Measurements from ENCODE around the gene KLRG1.

GRCh38 chr12:8956772-8957171, 32.6 kb upstream of the KLRG1 start:
- TF ChIP-seq CTCF (IDR thresholded peaks at IDR 0.05) (no peak), POLR2AphosphoS5 (IDR thresholded peaks at IDR 0.05) (no peak), POLR2A (IDR thresholded peaks at IDR 0.05) (no peak)
